ENCODE data around the gene CNIH2. TPM values are rescaled to one million over a fixed set of nuclear protein-coding genes. Genes with fewer than 3 reads are reported as not detected.

The CNIH2 gene
- total RNA-seq, 1 experiment from 2014 or later = 1.3 TPM

DNA sequence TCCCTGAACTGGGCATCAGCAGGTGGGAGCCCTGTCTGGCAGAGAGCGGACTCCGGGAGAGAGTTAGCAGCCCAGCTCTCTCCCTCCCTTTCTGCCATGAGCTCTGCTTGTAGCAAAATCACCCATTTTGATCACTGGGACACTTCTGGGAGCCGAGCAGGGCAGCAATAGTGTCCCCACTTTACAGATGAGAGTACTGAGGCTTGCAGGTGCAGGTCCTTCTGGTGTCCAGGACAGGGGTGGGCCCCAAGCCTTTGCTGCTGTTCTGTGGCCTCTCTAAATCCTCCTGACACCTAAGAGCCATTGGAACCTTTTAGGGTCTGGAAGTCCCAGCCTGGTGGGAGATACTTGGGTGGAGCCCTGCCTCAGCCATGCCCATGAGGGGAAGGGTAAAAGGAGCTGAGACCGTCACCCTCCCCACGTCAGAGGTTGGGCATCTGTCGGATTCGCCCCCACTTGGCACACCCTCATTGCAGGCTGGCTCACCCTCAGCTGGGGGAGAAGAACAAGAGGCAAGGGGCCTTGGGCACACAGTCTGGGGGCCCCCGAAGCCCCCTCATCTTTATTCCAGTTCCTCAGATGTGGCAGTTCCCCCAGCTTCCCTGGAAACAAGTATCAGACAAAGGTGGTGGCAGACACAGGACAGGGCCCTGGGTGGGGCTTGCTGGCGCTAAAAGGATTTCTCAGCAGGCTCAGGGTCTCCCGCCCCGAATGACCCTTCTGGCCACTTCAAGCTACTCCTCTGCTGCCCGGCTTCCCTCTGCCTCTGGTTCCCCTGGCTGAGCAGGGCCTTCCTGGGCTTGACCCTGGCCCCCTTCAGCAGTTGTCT is 53.8 kb downstream of the CNIH2 start:
- Histone ChIP-seq H2AFZ (ENCODE audit: low read depth, low read length, poor library complexity, severe bottlenecking) (no peak overlapping the region), H3K4me3 (replicated peaks in 1 of 2; ENCODE audit: low read depth in 1 of 2, low read length in 2 of 2) (no peak overlapping the region), H3K9me2 (ENCODE audit: insufficient read depth) (no peaks in the 10 kb centered on the region), H3K27ac (ENCODE audit: low read depth, low read length) (no peak overlapping the region), H3K4me1 (ENCODE audit: control insufficient read depth in 1 of 2, insufficient read depth in 2 of 2, low read length in 2 of 2) (peaks cover 21 to 50% of the 10 kb centered on the region in 2 experiments), H3K9me3 (ENCODE audit: control insufficient read depth in 1 of 2, insufficient read depth in 1 of 2, low read depth in 1 of 2, low read length in 2 of 2) (no peaks in the 10 kb centered on the region), H3K36me3 (ENCODE audit: control insufficient read depth in 1 of 2, insufficient read depth in 2 of 2, low read length in 2 of 2) (peaks cover 3 to 16% of the 10 kb centered on the region in 2 experiments; a peak in 3 of 4 replicates), H3K9ac (ENCODE audit: low read length) (no peak overlapping the region), H4K20me1 (ENCODE audit: insufficient read depth) (no peaks in the 10 kb centered on the region), H3K79me2 (ENCODE audit: insufficient read depth, low read length) (peaks cover 16% of the 10 kb centered on the region; the same call in 1 of the 2 replicates), H3K27me3 (ENCODE audit: insufficient read depth, low read length) (no peaks in the 10 kb centered on the region), H3K4me2 (ENCODE audit: low read length) (no peak overlapping the region)
- intact Hi-C loops (cut with micrococcal nuclease) = no loop called here
- RAD21 ChIA-PET (ENCODE audit: low non-redundant PET in 1 of 2, low total read pairs in 2 of 2, uncharacterized antibody in 2 of 2, unreplicated experiment in 2 of 2) = no interaction called here
- POLR2A ChIA-PET = interaction anchor here (1.0 kb wide), 1 partner anchor 19 kb away, joined by 4 read pairs; no protein-coding TSS in a partner anchor
- CTCF ChIA-PET = interaction anchor here (3.7 kb wide), 1 partner anchor 20 kb away, joined by 42 read pairs; no protein-coding TSS in a partner anchor
- DNase-seq (ENCODE audit: low read depth, low spot score) (no peak), ATAC-seq (no peak)
- BruUV-seq (replicated peaks) = no TSS peak
- TF ChIP-seq EZH2 (IDR thresholded peaks at IDR 0.05) = no peak
- no peak for TF ChIP-seq EGR1 (IDR thresholded peaks at IDR 0.05; ENCODE audit: low read depth)
- no peak for TF ChIP-seq SP1 (IDR thresholded peaks at IDR 0.05; ENCODE audit: low read depth)
- TF ChIP-seq TCF7L2 (IDR thresholded peaks at IDR 0.05; ENCODE audit: borderline replicate concordance, extremely low read depth, insufficient read depth, insufficient read length) = no peak
- TF ChIP-seq, protein P1, sequence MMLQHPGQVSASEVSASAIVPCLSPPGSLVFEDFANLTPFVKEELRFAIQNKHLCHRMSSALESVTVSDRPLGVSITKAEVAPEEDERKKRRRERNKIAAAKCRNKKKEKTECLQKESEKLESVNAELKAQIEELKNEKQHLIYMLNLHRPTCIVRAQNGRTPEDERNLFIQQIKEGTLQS (IDR thresholded peaks at IDR 0.05) = no peak

DNA sequence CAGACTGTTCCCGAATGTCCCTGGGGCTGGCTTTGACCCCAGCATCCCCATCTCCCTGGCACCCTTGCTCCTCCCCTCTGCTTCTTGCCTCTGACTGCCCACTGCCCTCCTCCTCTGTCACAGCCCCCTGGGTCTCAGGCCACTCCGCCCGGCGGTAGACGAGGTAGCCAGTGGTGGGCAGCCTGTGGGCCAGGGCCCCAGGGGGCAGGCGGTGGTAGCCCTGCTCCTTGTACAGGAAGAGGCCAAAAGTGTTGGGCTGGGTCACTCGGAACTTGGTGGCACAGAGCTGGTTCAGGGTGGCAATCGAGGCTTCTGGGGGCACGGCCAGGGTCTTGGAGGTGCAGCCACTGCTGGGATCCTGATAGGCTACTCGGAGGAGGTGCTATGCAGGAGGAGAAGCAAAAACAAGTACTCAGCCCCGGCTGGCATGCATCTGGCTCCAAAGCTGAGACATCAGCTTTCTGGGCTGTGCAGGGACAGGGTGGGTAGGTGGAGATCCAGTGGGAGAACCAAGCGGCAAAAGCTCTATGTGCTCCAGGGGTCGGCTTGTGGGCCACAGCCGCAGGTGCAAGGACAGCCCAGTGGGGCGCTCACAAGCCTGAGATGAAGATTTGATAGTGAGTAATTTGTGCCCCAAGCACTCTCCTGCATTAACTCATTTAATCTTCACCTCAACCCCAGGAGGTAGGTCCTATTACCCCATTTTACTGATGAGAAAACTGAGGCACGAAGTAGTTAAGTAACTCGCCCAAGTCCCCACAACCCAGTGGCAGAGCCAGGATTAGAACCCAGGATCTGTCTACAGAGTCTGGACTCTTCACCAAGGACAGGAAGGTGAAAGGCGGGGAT is 54.6 kb downstream of the CNIH2 start:
- Histone ChIP-seq H4K20me1 (ENCODE audit: insufficient read depth) (no peaks in the 10 kb centered on the region), H3K79me2 (ENCODE audit: insufficient read depth, low read length) (peaks cover 16% of the 10 kb centered on the region; the same call in 1 of the 2 replicates), H3K36me3 (ENCODE audit: control insufficient read depth in 1 of 2, insufficient read depth in 2 of 2, low read length in 2 of 2) (peaks cover 3 to 16% of the 10 kb centered on the region in 2 experiments; a peak in 3 of 4 replicates), H3K27ac (ENCODE audit: low read depth, low read length) (no peak overlapping the region), H3K9me3 (ENCODE audit: control insufficient read depth in 1 of 2, insufficient read depth in 1 of 2, low read depth in 1 of 2, low read length in 2 of 2) (no peaks in the 10 kb centered on the region), H3K9ac (ENCODE audit: low read length) (no peak overlapping the region), H3K4me2 (ENCODE audit: low read length) (no peak overlapping the region), H3K9me2 (ENCODE audit: insufficient read depth) (no peaks in the 10 kb centered on the region), H3K4me1 (ENCODE audit: control insufficient read depth in 1 of 2, insufficient read depth in 2 of 2, low read length in 2 of 2) (peaks cover 26 to 50% of the 10 kb centered on the region in 2 experiments), H2AFZ (ENCODE audit: low read depth, low read length, poor library complexity, severe bottlenecking) (no peak overlapping the region), H3K27me3 (ENCODE audit: insufficient read depth, low read length) (no peaks in the 10 kb centered on the region), H3K4me3 (replicated peaks in 1 of 2; ENCODE audit: low read depth in 1 of 2, low read length in 2 of 2) (no peak overlapping the region)
- TSS peak; percentile 14 for BruUV-seq (replicated peaks)
- DNase-seq (ENCODE audit: low read depth, low spot score) = no peak
- intact Hi-C loops (cut with micrococcal nuclease) = no loop called here
- RAD21 ChIA-PET (ENCODE audit: low non-redundant PET in 1 of 2, low total read pairs in 2 of 2, uncharacterized antibody in 2 of 2, unreplicated experiment in 2 of 2) = no interaction called here
- TF ChIP-seq ELF1 (IDR thresholded peaks at IDR 0.05; ENCODE audit: borderline replicate concordance, low read depth) = no peak
- POLR2A ChIA-PET = no interaction called here
- CTCF ChIA-PET = no interaction called here
- ATAC-seq = no peak

Data from HCT116 (cell line).